ENCODE results near the gene CAMTA1. TPM values are rescaled to one million over a fixed set of nuclear protein-coding genes. Genes with fewer than 3 reads are reported as not detected.

CAMTA1 gene
- total RNA-seq, 1 donor from 2014 or later = 62.9 TPM

DNA sequence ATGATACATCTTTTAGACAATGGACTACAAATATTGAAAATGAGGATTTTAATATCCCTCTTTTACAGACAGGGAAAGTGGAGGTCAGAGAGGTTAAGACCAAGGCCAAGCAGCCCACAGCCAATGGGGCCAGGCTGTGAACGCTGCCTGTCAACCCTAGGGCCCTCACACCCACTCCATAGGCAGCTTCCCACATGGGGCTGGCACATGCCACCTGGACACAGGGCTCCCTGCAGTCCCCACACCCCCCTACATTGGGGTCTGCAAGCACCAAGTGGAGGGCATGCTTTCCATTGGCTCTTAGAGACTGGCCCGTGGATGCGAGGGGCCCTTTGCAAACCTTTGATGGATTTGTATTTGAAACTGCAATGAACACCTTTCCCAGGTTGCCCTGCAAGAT is 637.3 kb downstream of the CAMTA1 start:
- intact Hi-C loops (cut with DNase I) = no loop called here
- no peak for TF ChIP-seq POLR2AphosphoS5 (IDR thresholded peaks at IDR 0.05; ENCODE audit: insufficient read depth in 1 of 2, low read depth in 1 of 2)
- TF ChIP-seq, protein P1, sequence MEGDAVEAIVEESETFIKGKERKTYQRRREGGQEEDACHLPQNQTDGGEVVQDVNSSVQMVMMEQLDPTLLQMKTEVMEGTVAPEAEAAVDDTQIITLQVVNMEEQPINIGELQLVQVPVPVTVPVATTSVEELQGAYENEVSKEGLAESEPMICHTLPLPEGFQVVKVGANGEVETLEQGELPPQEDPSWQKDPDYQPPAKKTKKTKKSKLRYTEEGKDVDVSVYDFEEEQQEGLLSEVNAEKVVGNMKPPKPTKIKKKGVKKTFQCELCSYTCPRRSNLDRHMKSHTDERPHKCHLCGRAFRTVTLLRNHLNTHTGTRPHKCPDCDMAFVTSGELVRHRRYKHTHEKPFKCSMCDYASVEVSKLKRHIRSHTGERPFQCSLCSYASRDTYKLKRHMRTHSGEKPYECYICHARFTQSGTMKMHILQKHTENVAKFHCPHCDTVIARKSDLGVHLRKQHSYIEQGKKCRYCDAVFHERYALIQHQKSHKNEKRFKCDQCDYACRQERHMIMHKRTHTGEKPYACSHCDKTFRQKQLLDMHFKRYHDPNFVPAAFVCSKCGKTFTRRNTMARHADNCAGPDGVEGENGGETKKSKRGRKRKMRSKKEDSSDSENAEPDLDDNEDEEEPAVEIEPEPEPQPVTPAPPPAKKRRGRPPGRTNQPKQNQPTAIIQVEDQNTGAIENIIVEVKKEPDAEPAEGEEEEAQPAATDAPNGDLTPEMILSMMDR (IDR thresholded peaks at IDR 0.05) = no peak
- TF ChIP-seq POLR2A (IDR thresholded peaks at IDR 0.05) = no peak
- Histone ChIP-seq H3K4me1 (peaks cover 3% of the 10 kb centered on the region), H3K36me3 (no peaks in the 10 kb centered on the region), H3K9me3 (no peaks in the 10 kb centered on the region), H3K27me3 (no peaks in the 10 kb centered on the region), H3K27ac (no peak overlapping the region), H3K4me3 (no peak overlapping the region)
- DNase-seq (ENCODE audit: extremely low spot score in 2 of 2) = no peak

DNA sequence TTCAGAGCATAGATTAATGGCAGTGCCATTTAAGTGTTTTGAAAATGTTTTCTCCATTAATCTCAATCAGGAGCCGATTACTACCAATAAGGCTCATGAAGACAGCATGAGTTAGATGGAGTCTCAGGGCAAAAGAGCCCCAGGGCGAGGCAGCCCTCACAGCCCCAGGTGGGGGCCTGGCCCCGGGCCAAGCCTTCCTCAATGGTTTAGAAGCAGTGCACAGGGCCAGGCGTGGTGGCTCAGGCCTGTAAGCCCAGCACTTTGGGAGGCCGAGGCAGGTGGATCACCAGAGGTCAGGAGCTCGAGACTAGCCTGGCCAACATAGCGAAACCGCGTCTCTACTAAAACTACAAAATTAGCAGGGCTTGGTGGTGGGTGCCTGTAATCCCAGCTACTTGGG is 637.7 kb downstream of the CAMTA1 start:
- H3K36me3 ChIP-seq = no peaks in the 10 kb centered on the region
- H3K4me1 ChIP-seq = peaks cover 3% of the 10 kb centered on the region
- DNase-seq (ENCODE audit: extremely low spot score in 2 of 2) = no peak
- no peak overlapping the region for H3K4me3 ChIP-seq
- no peaks in the 10 kb centered on the region for H3K27me3 ChIP-seq
- TF ChIP-seq, protein P1 (IDR thresholded peaks at IDR 0.05) = no peak
- no peak for TF ChIP-seq POLR2A (IDR thresholded peaks at IDR 0.05)
- no peak for TF ChIP-seq POLR2AphosphoS5 (IDR thresholded peaks at IDR 0.05; ENCODE audit: insufficient read depth in 1 of 2, low read depth in 1 of 2)
- intact Hi-C loops (cut with DNase I) = no loop called here
- no peak overlapping the region for H3K27ac ChIP-seq
- H3K9me3 ChIP-seq = no peaks in the 10 kb centered on the region

DNA sequence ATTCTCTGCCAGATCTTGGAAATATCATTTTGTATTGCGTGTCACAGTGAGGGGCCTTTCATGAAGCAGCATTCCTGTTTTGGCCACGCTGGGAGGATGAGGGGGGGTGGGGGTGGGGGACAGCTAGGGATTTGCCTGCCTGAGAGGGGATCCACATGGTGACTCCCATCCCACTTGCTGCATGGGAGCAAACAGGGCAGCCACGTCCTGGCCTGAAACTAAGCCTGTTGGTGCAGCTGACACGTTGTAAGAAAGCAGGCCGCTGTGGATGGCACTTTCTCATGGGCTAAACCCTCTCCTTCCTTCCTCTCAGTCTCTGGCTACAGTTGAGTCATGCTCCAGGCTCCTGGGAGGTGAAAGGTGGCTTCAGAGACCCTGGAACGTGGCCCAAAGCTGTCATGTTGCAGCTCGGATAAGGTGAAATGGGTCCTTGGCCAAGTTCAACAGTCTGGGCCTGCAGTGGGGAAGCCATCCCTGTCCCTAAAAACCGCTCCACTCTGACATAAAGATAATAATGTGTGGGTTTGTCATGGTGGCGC is 639.2 kb downstream of the CAMTA1 start:
- Histone ChIP-seq H3K27ac (no peak overlapping the region), H3K4me1 (peaks cover 3% of the 10 kb centered on the region), H3K36me3 (no peaks in the 10 kb centered on the region), H3K4me3 (no peak overlapping the region), H3K27me3 (no peaks in the 10 kb centered on the region), H3K9me3 (no peaks in the 10 kb centered on the region)
- no peak for DNase-seq (ENCODE audit: extremely low spot score in 2 of 2)
- TF ChIP-seq POLR2A (IDR thresholded peaks at IDR 0.05) (no peak), POLR2AphosphoS5 (IDR thresholded peaks at IDR 0.05; ENCODE audit: insufficient read depth in 1 of 2, low read depth in 1 of 2) (no peak)
- TF ChIP-seq, protein P1 (IDR thresholded peaks at IDR 0.05) = no peak
- intact Hi-C loops (cut with DNase I) = no loop called here

DNA sequence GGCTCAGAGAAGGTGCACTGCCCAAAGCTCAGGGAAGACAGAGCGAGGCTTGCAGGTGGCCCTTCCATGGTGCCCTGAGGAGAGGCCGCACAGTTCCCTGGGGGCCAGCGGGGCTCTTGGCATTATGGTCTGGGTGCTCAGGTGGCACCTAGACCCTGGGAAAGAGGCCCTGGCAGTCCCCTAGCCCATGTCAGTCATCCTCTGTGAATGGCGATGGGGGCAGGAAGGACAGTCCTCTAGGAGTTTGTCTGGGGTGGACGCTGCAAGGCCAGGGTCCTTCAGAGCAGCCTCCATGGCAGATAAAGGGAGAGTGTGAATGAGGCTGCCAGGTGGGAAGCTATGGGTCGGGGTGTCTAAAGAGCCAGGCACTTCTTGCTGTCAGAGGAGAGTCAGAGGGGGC is 640.0 kb downstream of the CAMTA1 start:
- peaks cover 3% of the 10 kb centered on the region for H3K4me1 ChIP-seq
- no peak for TF ChIP-seq POLR2A (IDR thresholded peaks at IDR 0.05)
- no peak overlapping the region for H3K4me3 ChIP-seq
- H3K36me3 ChIP-seq = no peaks in the 10 kb centered on the region
- H3K27ac ChIP-seq = no peak overlapping the region
- H3K27me3 ChIP-seq = no peaks in the 10 kb centered on the region
- no peak for DNase-seq (ENCODE audit: extremely low spot score in 2 of 2)
- H3K9me3 ChIP-seq = no peaks in the 10 kb centered on the region
- intact Hi-C loops (cut with DNase I) = no loop called here

DNA sequence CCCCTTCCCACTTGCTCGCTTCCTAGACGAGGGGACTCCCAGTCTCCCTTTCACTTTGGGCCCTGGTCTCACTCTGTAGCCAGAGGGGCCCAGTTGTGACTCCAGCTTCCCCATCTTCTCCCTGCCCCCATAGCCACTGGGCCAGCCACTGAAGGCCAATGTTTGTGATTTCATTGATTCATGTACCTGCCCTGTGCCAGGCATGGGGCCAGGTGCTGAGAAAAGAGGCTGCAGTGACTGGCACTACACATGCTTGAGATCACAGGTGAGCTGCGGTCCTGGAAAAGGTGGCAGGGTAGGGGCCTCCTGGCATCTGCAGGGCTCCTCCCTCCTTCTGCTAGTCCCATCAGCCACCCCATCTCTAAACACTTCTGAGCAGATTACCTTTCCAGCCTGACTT is 640.5 kb downstream of the CAMTA1 start:
- intact Hi-C loops (cut with DNase I) = no loop called here
- H3K27ac ChIP-seq = no peak overlapping the region
- no peaks in the 10 kb centered on the region for H3K36me3 ChIP-seq
- no peak for DNase-seq (ENCODE audit: extremely low spot score in 2 of 2)
- no peaks in the 10 kb centered on the region for H3K9me3 ChIP-seq
- H3K4me3 ChIP-seq = no peak overlapping the region
- no peaks in the 10 kb centered on the region for H3K27me3 ChIP-seq
- TF ChIP-seq POLR2AphosphoS5 (IDR thresholded peaks at IDR 0.05; ENCODE audit: insufficient read depth in 1 of 2, low read depth in 1 of 2) (no peak), POLR2A (IDR thresholded peaks at IDR 0.05) (no peak)
- TF ChIP-seq, protein P1 (IDR thresholded peaks at IDR 0.05) = no peak
- H3K4me1 ChIP-seq = peaks cover 3% of the 10 kb centered on the region
